Measurements from ENCODE around the gene ALDH3B2.
A peak's percentile ranks its signal among the peaks of the same experiment; 100 is the strongest.
"Not testable (repeated sequence)": the region's sequence is repeated elsewhere in the genome, so short reads cannot be mapped to it uniquely, and the experiment has no call there.

Gene ALDH3B2, protein sequence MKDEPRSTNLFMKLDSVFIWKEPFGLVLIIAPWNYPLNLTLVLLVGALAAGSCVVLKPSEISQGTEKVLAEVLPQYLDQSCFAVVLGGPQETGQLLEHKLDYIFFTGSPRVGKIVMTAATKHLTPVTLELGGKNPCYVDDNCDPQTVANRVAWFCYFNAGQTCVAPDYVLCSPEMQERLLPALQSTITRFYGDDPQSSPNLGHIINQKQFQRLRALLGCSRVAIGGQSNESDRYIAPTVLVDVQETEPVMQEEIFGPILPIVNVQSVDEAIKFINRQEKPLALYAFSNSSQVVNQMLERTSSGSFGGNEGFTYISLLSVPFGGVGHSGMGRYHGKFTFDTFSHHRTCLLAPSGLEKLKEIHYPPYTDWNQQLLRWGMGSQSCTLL

DNA sequence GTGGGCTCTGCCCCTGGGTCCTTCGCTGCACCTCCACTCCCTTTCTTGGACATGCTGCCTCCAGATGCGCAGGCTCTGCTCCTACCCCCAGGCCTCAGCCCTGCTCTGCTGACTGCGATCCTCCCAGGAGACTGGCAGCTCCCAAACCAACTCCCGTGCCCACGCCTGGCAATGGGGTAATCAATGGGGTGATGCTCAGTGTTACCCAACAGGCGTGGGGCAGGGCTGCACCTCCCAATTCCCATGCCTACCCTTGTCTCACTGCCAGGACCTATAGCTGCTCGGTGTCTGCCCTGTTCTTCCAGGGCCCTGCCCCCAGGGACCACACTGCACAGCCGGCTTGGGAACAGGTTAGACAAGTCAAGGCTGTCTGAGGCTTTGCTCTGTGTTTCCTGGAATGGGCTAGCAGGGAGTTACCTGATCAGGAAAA lies at the start of gene ALDH3B2:
Gene ALDH3B2, minus strand, starts transcription at position 182 of the 430 bp plus-strand sequence. CDS start 7,688 bp downstream, outside the sequence.
- peak within 1 kb of the TSS; percentile 65 for H3K27ac ChIP-seq
- TF ChIP-seq ZFX (IDR thresholded peaks at IDR 0.05; ENCODE audit: borderline replicate concordance), result no peak
- TF ChIP-seq, protein P1, sequence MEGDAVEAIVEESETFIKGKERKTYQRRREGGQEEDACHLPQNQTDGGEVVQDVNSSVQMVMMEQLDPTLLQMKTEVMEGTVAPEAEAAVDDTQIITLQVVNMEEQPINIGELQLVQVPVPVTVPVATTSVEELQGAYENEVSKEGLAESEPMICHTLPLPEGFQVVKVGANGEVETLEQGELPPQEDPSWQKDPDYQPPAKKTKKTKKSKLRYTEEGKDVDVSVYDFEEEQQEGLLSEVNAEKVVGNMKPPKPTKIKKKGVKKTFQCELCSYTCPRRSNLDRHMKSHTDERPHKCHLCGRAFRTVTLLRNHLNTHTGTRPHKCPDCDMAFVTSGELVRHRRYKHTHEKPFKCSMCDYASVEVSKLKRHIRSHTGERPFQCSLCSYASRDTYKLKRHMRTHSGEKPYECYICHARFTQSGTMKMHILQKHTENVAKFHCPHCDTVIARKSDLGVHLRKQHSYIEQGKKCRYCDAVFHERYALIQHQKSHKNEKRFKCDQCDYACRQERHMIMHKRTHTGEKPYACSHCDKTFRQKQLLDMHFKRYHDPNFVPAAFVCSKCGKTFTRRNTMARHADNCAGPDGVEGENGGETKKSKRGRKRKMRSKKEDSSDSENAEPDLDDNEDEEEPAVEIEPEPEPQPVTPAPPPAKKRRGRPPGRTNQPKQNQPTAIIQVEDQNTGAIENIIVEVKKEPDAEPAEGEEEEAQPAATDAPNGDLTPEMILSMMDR (IDR thresholded peaks at IDR 0.05), result no peak

DNA sequence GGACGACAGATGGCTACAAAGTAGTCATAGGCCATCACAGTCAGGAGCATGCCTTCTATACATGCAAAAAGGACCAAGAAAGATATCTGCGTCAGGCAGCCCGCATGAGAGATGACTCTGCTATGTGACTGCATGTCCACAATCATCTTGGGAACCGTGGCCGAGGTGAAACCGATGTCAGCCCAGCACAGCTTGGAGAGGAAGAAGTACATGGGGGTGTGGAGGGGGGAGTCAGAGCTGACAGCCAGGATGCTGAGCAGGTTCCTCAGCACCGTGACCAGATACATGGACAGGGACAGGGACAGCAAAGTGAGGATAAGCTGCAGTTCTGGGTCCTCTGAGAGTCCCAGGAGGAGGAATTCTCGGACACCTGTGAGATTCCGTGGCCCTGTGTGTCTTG lies 48.6 kb upstream of the ALDH3B2 start:
- not testable (repeated sequence) for H3K27ac ChIP-seq

DNA sequence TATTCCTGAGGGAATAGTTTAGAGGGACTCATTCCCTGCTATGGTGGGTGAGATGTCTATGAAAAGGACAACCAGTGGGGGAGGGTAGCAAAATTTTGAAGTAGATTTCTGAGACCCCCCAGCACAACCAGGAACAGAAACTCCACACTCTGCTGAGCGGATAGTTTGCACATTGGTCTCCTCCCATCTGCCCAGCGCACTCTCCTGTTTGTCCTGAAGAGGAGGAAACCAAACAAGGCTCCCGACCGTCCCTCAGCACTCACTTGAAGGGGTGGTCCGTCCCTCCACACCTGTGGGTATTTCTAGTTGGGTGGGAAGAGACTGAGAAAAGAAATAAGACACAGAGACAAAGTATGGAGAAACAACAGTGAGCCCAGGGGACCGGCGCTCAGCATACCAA lies 41.8 kb upstream of the ALDH3B2 start:
- not testable (repeated sequence) for H3K27ac ChIP-seq

DNA sequence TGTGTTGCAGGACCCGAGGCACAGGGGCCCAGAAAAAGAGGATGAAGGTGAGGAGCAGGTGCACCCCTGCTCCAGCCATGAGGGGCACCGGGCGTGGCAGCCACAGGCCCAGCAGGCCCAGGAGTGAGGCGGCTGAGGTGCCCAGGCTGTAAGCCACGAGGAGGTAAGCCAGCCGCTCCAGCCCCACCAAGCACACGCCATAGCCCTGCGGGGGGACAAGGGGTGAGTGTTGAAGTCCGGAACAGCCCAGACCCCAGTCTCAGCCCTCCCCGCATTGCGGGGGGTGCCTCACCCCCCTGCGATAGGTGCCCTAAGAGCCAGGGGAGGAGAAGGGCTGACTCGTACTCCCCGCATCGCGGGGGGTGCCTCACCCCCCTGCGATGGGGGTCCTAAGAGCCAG lies 41.4 kb upstream of the ALDH3B2 start:
- not testable (repeated sequence) for H3K27ac ChIP-seq

DNA sequence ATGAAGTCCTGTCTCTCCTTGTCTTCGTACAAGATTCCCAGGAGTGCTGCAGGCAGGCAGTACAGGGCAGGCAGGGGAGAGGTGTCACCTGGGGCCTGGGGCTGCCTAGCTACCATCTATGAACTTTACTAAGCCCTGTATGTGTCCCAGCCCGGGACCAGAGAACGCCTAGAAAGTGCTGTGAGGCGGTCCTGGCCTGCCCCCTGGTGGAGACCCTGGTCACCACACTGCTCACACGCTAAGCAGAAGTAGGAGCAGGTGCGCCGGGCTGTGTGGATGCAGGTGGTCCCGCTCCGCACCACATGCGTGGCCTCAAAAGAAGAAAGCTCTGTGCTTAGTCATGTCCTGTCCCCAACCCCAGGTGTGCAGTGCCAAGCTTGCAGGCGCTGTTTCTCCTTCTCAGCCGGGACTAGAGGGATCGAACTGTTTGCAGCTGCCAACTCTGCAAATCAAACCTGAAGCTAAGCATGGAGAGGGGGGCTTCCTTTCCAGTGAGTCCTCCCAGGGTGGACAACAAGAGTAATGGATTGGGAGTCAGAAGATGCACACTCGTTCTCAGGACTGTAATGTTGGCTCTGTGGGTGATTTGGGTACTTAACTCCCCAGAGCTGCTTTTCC lies 39.6 kb upstream of the ALDH3B2 start:
- TF ChIP-seq, protein P1 (IDR thresholded peaks at IDR 0.05), result peak; percentile 66
- not testable (repeated sequence) for H3K27ac ChIP-seq

DNA sequence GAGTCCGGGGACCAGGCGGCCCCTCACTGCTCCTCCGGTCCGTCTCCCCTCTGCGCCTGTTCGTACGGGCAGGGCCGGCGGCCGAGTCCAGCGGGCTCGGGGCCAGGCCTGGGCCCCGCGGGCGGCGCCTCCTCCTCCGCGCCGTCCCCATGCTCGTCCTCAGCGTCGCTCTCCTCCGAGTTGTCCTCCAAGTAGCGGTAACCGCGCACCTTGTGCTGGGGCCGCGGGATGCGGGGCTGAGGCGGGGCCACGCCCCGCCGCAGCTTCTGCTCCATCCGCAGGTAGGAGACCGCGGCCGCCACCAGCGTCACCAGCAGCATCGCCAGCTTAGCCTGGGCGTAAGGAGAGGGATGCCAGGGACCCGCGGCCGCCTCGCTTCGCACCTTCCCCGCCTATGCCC lies 37.3 kb upstream of the ALDH3B2 start:
- not testable (repeated sequence) for H3K27ac ChIP-seq

DNA sequence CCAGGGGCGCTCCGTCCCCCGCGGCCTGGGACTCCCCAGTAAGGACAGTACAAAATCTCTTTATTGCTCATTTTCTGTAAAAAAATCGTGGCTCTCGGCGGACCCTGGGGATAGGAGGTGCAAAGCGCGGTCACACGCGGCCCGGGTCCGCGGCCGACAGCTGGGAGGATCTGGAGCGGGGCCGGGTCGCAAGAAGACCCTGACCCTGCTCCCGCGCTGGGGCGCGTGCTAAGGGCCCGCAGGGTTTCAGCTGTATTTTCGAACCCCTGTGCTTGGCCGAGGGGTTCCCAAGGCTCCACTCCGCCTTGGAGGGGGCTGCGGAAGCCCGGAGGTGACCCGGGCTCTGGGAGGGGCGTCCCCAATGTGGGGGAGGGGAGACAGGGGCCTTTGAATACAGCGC lies 36.8 kb upstream of the ALDH3B2 start:
- H3K27ac ChIP-seq, result not testable (repeated sequence)

DNA sequence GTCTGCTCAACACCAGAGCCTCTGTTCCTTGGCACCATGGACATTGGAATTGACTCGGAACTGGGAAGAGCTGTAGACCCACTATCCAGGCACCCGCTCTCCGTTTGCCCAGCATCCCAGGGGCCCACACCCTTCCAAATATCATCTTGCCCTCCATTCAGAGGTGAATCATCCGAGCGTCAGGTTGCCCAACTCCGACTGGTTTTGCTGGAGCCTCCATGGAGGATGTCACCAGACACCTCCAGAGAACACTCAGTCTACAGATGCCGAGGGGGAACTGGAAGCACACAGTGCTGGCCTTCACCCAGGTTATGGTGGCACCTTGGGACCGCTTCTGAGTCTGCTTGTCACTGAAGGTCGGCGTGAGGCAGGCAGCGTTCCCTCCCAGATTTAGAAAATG lies 35.4 kb upstream of the ALDH3B2 start:
- not testable (repeated sequence) for H3K27ac ChIP-seq

DNA sequence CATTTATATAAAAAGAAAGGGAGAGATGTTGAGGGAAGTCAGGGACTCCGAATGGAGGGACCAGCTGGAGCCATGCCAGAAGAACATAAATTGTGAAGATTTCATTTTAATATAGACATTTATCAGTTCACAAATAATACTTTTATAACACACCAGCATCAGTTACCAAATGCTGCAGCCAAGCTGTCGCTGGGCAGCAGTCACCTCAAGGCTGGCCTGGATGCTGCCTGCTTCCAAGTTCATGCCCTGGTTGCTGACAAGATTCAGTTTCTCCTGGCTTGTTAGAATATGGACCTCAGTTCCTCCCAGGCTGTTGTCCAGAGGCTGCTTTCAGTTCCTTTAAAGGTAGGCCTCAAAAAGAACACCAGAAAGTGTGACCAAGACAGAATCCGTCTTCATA lies 30.8 kb upstream of the ALDH3B2 start:
- H3K27ac ChIP-seq, result no peak overlapping the region
- no peak for TF ChIP-seq ZFX (IDR thresholded peaks at IDR 0.05; ENCODE audit: borderline replicate concordance)
- TF ChIP-seq, protein P1 (IDR thresholded peaks at IDR 0.05), result no peak

DNA sequence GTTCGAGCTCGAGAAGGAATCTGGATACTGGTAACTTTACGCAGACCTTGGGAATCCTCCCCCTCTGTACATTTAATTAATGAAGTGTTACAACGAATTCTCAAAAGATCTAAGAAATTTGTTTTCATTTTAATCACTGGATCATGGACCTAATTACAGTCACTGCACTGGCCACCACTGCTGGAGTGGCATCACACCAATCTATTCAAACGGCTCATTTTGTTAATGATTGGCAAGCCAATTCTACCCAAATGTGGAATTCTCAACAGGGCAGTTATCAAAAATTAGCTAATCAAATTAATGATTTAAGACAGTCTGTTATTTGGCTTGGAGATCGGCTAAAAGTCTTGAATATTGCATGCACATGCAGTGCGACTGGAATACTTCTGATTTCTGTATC lies 30.1 kb upstream of the ALDH3B2 start:
- TF ChIP-seq, protein P1 (IDR thresholded peaks at IDR 0.05), result no peak
- TF ChIP-seq ZFX (IDR thresholded peaks at IDR 0.05; ENCODE audit: borderline replicate concordance), result no peak
- H3K27ac ChIP-seq, result no peak overlapping the region

DNA sequence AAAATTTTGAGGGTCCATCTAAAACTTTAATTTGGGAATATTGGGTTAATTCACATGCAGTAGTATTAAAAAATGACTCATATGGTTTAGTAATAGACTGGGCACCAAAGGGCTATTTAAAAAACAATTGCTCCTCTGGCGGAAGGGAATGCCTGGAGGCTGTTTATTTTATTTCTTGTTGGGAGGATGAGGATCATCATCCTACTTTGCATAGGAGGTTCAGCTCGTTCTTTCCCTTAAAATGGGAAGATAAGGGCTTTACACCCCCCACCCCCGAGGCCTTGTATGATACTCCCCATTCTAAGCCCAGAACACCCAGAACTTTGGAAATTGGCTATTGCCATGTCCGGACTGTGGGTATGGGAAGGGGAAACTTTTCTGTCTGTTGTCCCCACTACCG lies 29.3 kb upstream of the ALDH3B2 start:
- H3K27ac ChIP-seq, result not testable (repeated sequence)
